Mesenchymal stem cell (in vitro differentiated cells and primary cell): ENCODE results near the gene WSCD2.

ENCODE experiments used
- DNase-seq: peaks from one replicate; pipeline ENCODE4 v3.0.0-alpha.2; 2013
- H2AFZ ChIP-seq: one replicate; pipeline ENCODE4 v1.6.1; 2013; ENCODE audit warnings: low read depth, mild to moderate bottlenecking, control low read depth, inconsistent platforms, low read length, moderate library complexity
- H2AK5ac ChIP-seq: 2 replicates; pipeline ENCODE4 v1.6.1; 2013; ENCODE audit warnings: low read length, moderate library complexity, mild to moderate bottlenecking, inconsistent platforms; ENCODE audit not compliant: severe bottlenecking
- H2BK120ac ChIP-seq: one replicate; pipeline ENCODE4 v1.6.1; 2013; ENCODE audit warnings: low read depth, mild to moderate bottlenecking, inconsistent platforms, low read length, moderate library complexity
- H2BK12ac ChIP-seq, 2 experiments: one replicate each; pipeline ENCODE4 v1.6.1; 2013; ENCODE audit warnings: inconsistent platforms in 2 of 2, low read length in 2 of 2, mild to moderate bottlenecking in 2 of 2, moderate library complexity in 2 of 2, control low read depth in 1 of 2
- H2BK15ac ChIP-seq: one replicate; pipeline ENCODE4 v1.6.1; 2013; ENCODE audit warnings: mild to moderate bottlenecking, low read depth, inconsistent platforms; ENCODE audit not compliant: poor library complexity, severe bottlenecking
- H2BK5ac ChIP-seq: 2 replicates; pipeline ENCODE4 v1.6.1; 2013; ENCODE audit warnings: low read depth, mild to moderate bottlenecking, low read length, control low read depth, inconsistent platforms; ENCODE audit not compliant: poor library complexity, severe bottlenecking
- H3K14ac ChIP-seq, 2 experiments: one replicate each; pipeline ENCODE4 v1.6.1; 2013; ENCODE audit warnings: inconsistent platforms in 2 of 2, low read length in 2 of 2, control low read depth in 1 of 2, mild to moderate bottlenecking in 1 of 2, moderate library complexity in 1 of 2
- H3K18ac ChIP-seq, 2 experiments: one replicate each; pipeline ENCODE4 v1.6.1; 2013; ENCODE audit warnings: inconsistent platforms in 2 of 2, low read length in 2 of 2, control low read depth in 1 of 2, low read depth in 1 of 2, mild to moderate bottlenecking in 1 of 2
- H3K23ac ChIP-seq, 2 experiments: one replicate each; pipeline ENCODE4 v1.6.1; 2013; ENCODE audit warnings: inconsistent platforms in 2 of 2, low read length in 2 of 2, mild to moderate bottlenecking in 2 of 2, moderate library complexity in 2 of 2, control low read depth in 1 of 2
- H3K27ac ChIP-seq: 2 replicates; pipeline ENCODE4 v1.5.1; 2013; ENCODE audit warnings: mild to moderate bottlenecking, moderate library complexity, low read length, control low read depth, inconsistent platforms; ENCODE audit not compliant: poor library complexity, severe bottlenecking
- H3K27me3 ChIP-seq, 2 experiments: 2 replicates each; pipeline versions ENCODE4 v1.6.1 to v1.7.0; 2013; ENCODE audit warnings: low read length in 2 of 2, mild to moderate bottlenecking in 2 of 2, moderate library complexity in 2 of 2, control low read depth in 1 of 2, inconsistent platforms in 1 of 2; ENCODE audit not compliant: control insufficient read depth in 1 of 2, insufficient read depth in 1 of 2
- H3K36me3 ChIP-seq, 2 experiments: 2 replicates each; pipeline versions ENCODE4 v1.6.1 to v1.7.0; 2013; ENCODE audit warnings: low read length in 2 of 2, control low read depth in 1 of 2, inconsistent platforms in 1 of 2, low read depth in 1 of 2, mild to moderate bottlenecking in 1 of 2; ENCODE audit not compliant: insufficient read depth in 2 of 2, control insufficient read depth in 1 of 2
- H3K4ac ChIP-seq, 2 experiments: one replicate each; pipeline ENCODE4 v1.6.1; 2013; ENCODE audit warnings: inconsistent platforms in 2 of 2, low read length in 2 of 2, mild to moderate bottlenecking in 2 of 2, moderate library complexity in 2 of 2, control low read depth in 1 of 2, low read depth in 1 of 2
- H3K4me1 ChIP-seq: 2 replicates; pipeline ENCODE4 v1.6.1; 2013; ENCODE audit warnings: low read depth, low read length, control low read depth; ENCODE audit not compliant: control insufficient read depth, insufficient read depth
- H3K4me2 ChIP-seq: 2 replicates; pipeline ENCODE4 v1.6.1; 2013; ENCODE audit warnings: low read length, mild to moderate bottlenecking, inconsistent platforms; ENCODE audit not compliant: poor library complexity, severe bottlenecking
- H3K4me3 ChIP-seq, 2 experiments: 2 replicates each; pipeline versions ENCODE4 v1.5.1 to v1.7.0; 2013; ENCODE audit warnings: low read length in 2 of 2, mild to moderate bottlenecking in 2 of 2, control low read depth in 1 of 2, low read depth in 1 of 2; ENCODE audit not compliant: insufficient read depth in 1 of 2
- H3K79me1 ChIP-seq: replicated peaks from 2 replicates; pipeline ENCODE4 v1.6.1; 2013; ENCODE audit warnings: mild to moderate bottlenecking, control low read depth, low read length, inconsistent platforms; ENCODE audit not compliant: poor library complexity, severe bottlenecking
- H3K9ac ChIP-seq: 2 replicates; pipeline ENCODE4 v1.7.0; 2013; ENCODE audit warnings: mild to moderate bottlenecking, low read length, moderate library complexity
- H3K9me3 ChIP-seq: 2 replicates; pipeline ENCODE4 v1.7.0; 2013; ENCODE audit warnings: mild to moderate bottlenecking, low read length; ENCODE audit not compliant: control insufficient read depth
- H4K8ac ChIP-seq: one replicate; pipeline ENCODE4 v1.6.1; 2013; ENCODE audit warnings: inconsistent platforms, mild to moderate bottlenecking, low read length, moderate library complexity
- H4K91ac ChIP-seq: one replicate; pipeline ENCODE4 v1.6.1; 2013; ENCODE audit warnings: mild to moderate bottlenecking, low read length, inconsistent platforms
- whole genome bisulfite sequencing: methylation state at CpG from one replicate; pipeline ENCODE4 v1.1.7; 2013; ENCODE audit warnings: mixed read lengths; 5-methylcytosine and 5-hydroxymethylcytosine counted together

WSCD2 gene

GRCh38 chr12:108112832-108113556 lies 16.1 kb upstream of the WSCD2 start:
- Histone ChIP-seq H3K4ac (no peak overlapping the region), H3K27me3 (peaks cover 4 to 46% of the 10 kb centered on the region in 2 experiments), H3K9ac (no peak overlapping the region), H3K9me3 (no peaks in the 10 kb centered on the region), H2AK5ac (no peak overlapping the region), H2AFZ (no peak overlapping the region), H4K91ac (no peak overlapping the region), H3K18ac (no peak overlapping the region), H3K27ac (no peak overlapping the region), H3K4me2 (no peak overlapping the region), H2BK5ac (no peak overlapping the region), H3K4me3 (no peak overlapping the region), H3K23ac (no peak overlapping the region), H2BK12ac (no peak overlapping the region), H3K14ac (no peak overlapping the region), H2BK120ac (no peak overlapping the region), H4K8ac (no peak overlapping the region), H3K36me3 (no peaks in the 10 kb centered on the region), H2BK15ac (no peak overlapping the region), H3K4me1 (no peaks in the 10 kb centered on the region), H3K79me1 (no peaks in the 10 kb centered on the region)
- DNase-seq: no peak
- 58% methylated on average over 11 of the region's 11 CpGs for WGBS

GRCh38 chr12:108115123-108116121 lies 13.7 kb upstream of the WSCD2 start:
- H2AK5ac ChIP-seq: no peak overlapping the region
- 65% methylated on average over 7 of the region's 7 CpGs for WGBS
- H3K79me1 ChIP-seq: no peaks in the 10 kb centered on the region
- H3K23ac ChIP-seq: no peak overlapping the region
- H3K27me3 ChIP-seq: peaks cover 4 to 53% of the 10 kb centered on the region in 2 experiments
- H2BK12ac ChIP-seq: no peak overlapping the region
- H3K4me1 ChIP-seq: no peaks in the 10 kb centered on the region
- H3K36me3 ChIP-seq: no peaks in the 10 kb centered on the region
- H3K18ac ChIP-seq: no peak overlapping the region
- no peak overlapping the region for H3K27ac ChIP-seq
- H3K14ac ChIP-seq: no peak overlapping the region
- H2AFZ ChIP-seq: no peak overlapping the region
- H2BK120ac ChIP-seq: no peak overlapping the region
- H2BK5ac ChIP-seq: no peak overlapping the region
- H3K4ac ChIP-seq: no peak overlapping the region
- DNase-seq: no peak
- H3K4me2 ChIP-seq: no peak overlapping the region
- H2BK15ac ChIP-seq: no peak overlapping the region
- no peak overlapping the region for H4K91ac ChIP-seq
- no peak overlapping the region for H3K9ac ChIP-seq
- H3K4me3 ChIP-seq: no peak overlapping the region
- H4K8ac ChIP-seq: no peak overlapping the region
- H3K9me3 ChIP-seq: no peaks in the 10 kb centered on the region

- no peak overlapping the region for H2BK5ac ChIP-seq
- no peak overlapping the region for H3K4me3 ChIP-seq
- no peak overlapping the region for H3K23ac ChIP-seq
- H3K79me1 ChIP-seq: no peaks in the 10 kb centered on the region
- H3K9me3 ChIP-seq: no peaks in the 10 kb centered on the region
- no peak overlapping the region for H3K4ac ChIP-seq
- H2BK15ac ChIP-seq: no peak overlapping the region
- no peak overlapping the region for H3K27ac ChIP-seq
- 45% methylated on average over 4 of the region's 4 CpGs for WGBS
- H3K9ac ChIP-seq: no peak overlapping the region
- no peak for DNase-seq
- no peak overlapping the region for H4K8ac ChIP-seq
- no peaks in the 10 kb centered on the region for H3K36me3 ChIP-seq
- H2AFZ ChIP-seq: peak overlapping the region; percentile 70
- H2BK12ac ChIP-seq: no peak overlapping the region
- no peak overlapping the region for H2AK5ac ChIP-seq
- no peak overlapping the region for H3K18ac ChIP-seq
- H2BK120ac ChIP-seq: no peak overlapping the region
- peaks cover 4 to 54% of the 10 kb centered on the region in 2 experiments for H3K27me3 ChIP-seq
- no peak overlapping the region for H3K4me2 ChIP-seq
- no peaks in the 10 kb centered on the region for H3K4me1 ChIP-seq
- no peak overlapping the region for H3K14ac ChIP-seq
- H4K91ac ChIP-seq: no peak overlapping the region
Measured at GRCh38 chr12:108116254-108116653, 12.8 kb upstream of the WSCD2 start.

GRCh38 chr12:108116699-108117098 lies 12.4 kb upstream of the WSCD2 start:
- DNase-seq: no peak
- H3K79me1 ChIP-seq: no peaks in the 10 kb centered on the region
- H2AK5ac ChIP-seq: no peak overlapping the region
- H3K36me3 ChIP-seq: no peaks in the 10 kb centered on the region
- no peaks in the 10 kb centered on the region for H3K9me3 ChIP-seq
- no peak overlapping the region for H2AFZ ChIP-seq
- H3K27me3 ChIP-seq: peaks cover 4 to 51% of the 10 kb centered on the region in 2 experiments
- H2BK12ac ChIP-seq: no peak overlapping the region
- WGBS: no CpG with 5 or more reads among the region's 1 CpG
- no peak overlapping the region for H3K14ac ChIP-seq
- no peak overlapping the region for H4K8ac ChIP-seq
- no peak overlapping the region for H3K9ac ChIP-seq
- no peak overlapping the region for H3K27ac ChIP-seq
- H3K4me2 ChIP-seq: no peak overlapping the region
- no peak overlapping the region for H3K23ac ChIP-seq
- H3K4me3 ChIP-seq: no peak overlapping the region
- no peaks in the 10 kb centered on the region for H3K4me1 ChIP-seq
- no peak overlapping the region for H2BK15ac ChIP-seq
- no peak overlapping the region for H3K4ac ChIP-seq
- H4K91ac ChIP-seq: no peak overlapping the region
- H3K18ac ChIP-seq: no peak overlapping the region
- no peak overlapping the region for H2BK120ac ChIP-seq
- H2BK5ac ChIP-seq: no peak overlapping the region
